Loucy (cell line): ENCODE data around the gene SMG9.

Source experiments
- H2AFZ ChIP-seq: fragments of 200-600 bp; sonication (generic); 2 replicates; pipeline ENCODE4 v1.6.0; 2016; ENCODE audit warnings: antibody characterized with exemption, mild to moderate bottlenecking, low read length, moderate library complexity
- H3F3A ChIP-seq: fragments of 200-600 bp; 2 replicates; pipeline ENCODE4 v1.6.0; 2016; ENCODE audit warnings: antibody characterized with exemption, low read depth, mild to moderate bottlenecking
- H3K27me3 ChIP-seq: fragments of 200-600 bp; sonication (generic); 2 replicates; pipeline ENCODE4 v1.6.1; 2014; ENCODE audit warnings: low read length, mild to moderate bottlenecking; ENCODE audit not compliant: insufficient read depth, poor library complexity, severe bottlenecking
- H3K36me3 ChIP-seq: fragments of 200-600 bp; sonication (generic); 2 replicates; pipeline ENCODE4 v1.6.1; 2016; ENCODE audit warnings: low read length; ENCODE audit not compliant: insufficient read depth
- H3K4me1 ChIP-seq: fragments of 200-600 bp; sonication (generic); 2 replicates; pipeline ENCODE4 v1.5.1; 2014; ENCODE audit warnings: low read length, mild to moderate bottlenecking; ENCODE audit not compliant: insufficient read depth, poor library complexity, severe bottlenecking
- H3K4me2 ChIP-seq: fragments of 200-600 bp; sonication (generic); 2 replicates; pipeline ENCODE4 v1.6.0; 2014; ENCODE audit warnings: antibody characterized with exemption, low read length, low read depth, mild to moderate bottlenecking; ENCODE audit not compliant: poor library complexity, severe bottlenecking
- H3K4me3 ChIP-seq: fragments of 200-600 bp; sonication (generic); 2 replicates; pipeline ENCODE4 v1.5.1; 2014; ENCODE audit warnings: low read length, mild to moderate bottlenecking, mixed read lengths; ENCODE audit not compliant: poor library complexity, severe bottlenecking
- H3K79me2 ChIP-seq: fragments of 200-600 bp; sonication (generic); 2 replicates; pipeline ENCODE4 v1.6.1; 2014; ENCODE audit warnings: low read length; ENCODE audit not compliant: insufficient read depth
- H3K9ac ChIP-seq: fragments of 200-600 bp; sonication (generic); 2 replicates; pipeline ENCODE4 v1.6.0; 2014; ENCODE audit warnings: mild to moderate bottlenecking, low read depth, low read length, moderate library complexity; ENCODE audit not compliant: poor library complexity, severe bottlenecking
- H3K9me2 ChIP-seq: fragments of 200-600 bp; sonication (generic); replicated peaks from 2 replicates; pipeline ENCODE4 v1.6.1; 2016; ENCODE audit warnings: low read depth, low read length, mixed read lengths
- H3K9me3 ChIP-seq: fragments of 200-600 bp; sonication (generic); 2 replicates; pipeline ENCODE4 v1.6.1; 2014; ENCODE audit warnings: mild to moderate bottlenecking, antibody characterized with exemption, low read length, low read depth; ENCODE audit not compliant: insufficient read depth
- H4K20me1 ChIP-seq: fragments of 200-600 bp; sonication (generic); 2 replicates; pipeline ENCODE4 v1.6.0; 2014; ENCODE audit warnings: antibody characterized with exemption, low read length, mild to moderate bottlenecking; ENCODE audit not compliant: insufficient read depth, poor library complexity, severe bottlenecking
- EZH2phosphoT487 ChIP-seq: fragments of 200-600 bp; IDR thresholded peaks from 2 replicates; pipeline ENCODE4 v1.6.1; 2018; ENCODE audit warnings: antibody characterized with exemption, mild to moderate bottlenecking, moderate library complexity, borderline replicate concordance
- TF ChIP-seq, protein P1 (sequence below): fragments of 200-600 bp; sonication (generic); conservative IDR thresholded peaks from 2 replicates; pipeline ENCODE4 v1.5.1; 2014; ENCODE audit warnings: mild to moderate bottlenecking, antibody characterized with exemption, low read length

SMG9 gene

DNA sequence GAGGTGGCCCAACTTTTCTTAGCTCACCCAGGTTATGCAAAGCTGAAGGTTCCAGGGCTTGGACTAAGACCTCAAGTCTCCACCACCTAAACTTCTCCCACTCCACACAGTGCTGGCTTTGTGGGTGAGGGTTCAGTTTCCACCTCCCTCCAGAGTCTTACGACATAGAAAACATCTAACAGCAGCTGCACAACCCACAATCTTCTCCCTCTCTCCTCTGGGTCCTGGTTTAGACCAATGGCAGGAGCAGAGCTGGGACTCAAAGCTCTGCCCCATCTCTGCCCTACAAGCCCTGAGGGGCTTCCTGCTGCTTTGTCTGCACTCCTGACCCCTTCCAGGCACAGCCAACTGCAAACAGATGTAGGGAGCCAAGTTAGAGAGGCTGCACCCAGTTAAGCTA is 22.9 kb downstream of the SMG9 start:
- no peak overlapping the region for H3K4me2 ChIP-seq
- no peaks in the 10 kb centered on the region for H3K79me2 ChIP-seq
- H3K36me3 ChIP-seq = peaks cover 73% of the 10 kb centered on the region; the same call in 1 of the 2 replicates
- H4K20me1 ChIP-seq = no peaks in the 10 kb centered on the region
- no peaks in the 10 kb centered on the region for H3K9me2 ChIP-seq
- no peaks in the 10 kb centered on the region for H3K9me3 ChIP-seq
- H3K4me1 ChIP-seq = no peaks in the 10 kb centered on the region
- H3F3A ChIP-seq = no peaks in the 10 kb centered on the region
- H3K4me3 ChIP-seq = no peak overlapping the region
- H3K27me3 ChIP-seq = no peaks in the 10 kb centered on the region
- H3K9ac ChIP-seq = no peak overlapping the region
- H2AFZ ChIP-seq = no peak overlapping the region
- TF ChIP-seq, protein P1, sequence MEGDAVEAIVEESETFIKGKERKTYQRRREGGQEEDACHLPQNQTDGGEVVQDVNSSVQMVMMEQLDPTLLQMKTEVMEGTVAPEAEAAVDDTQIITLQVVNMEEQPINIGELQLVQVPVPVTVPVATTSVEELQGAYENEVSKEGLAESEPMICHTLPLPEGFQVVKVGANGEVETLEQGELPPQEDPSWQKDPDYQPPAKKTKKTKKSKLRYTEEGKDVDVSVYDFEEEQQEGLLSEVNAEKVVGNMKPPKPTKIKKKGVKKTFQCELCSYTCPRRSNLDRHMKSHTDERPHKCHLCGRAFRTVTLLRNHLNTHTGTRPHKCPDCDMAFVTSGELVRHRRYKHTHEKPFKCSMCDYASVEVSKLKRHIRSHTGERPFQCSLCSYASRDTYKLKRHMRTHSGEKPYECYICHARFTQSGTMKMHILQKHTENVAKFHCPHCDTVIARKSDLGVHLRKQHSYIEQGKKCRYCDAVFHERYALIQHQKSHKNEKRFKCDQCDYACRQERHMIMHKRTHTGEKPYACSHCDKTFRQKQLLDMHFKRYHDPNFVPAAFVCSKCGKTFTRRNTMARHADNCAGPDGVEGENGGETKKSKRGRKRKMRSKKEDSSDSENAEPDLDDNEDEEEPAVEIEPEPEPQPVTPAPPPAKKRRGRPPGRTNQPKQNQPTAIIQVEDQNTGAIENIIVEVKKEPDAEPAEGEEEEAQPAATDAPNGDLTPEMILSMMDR = no peak
- no peak for TF ChIP-seq EZH2phosphoT487

DNA sequence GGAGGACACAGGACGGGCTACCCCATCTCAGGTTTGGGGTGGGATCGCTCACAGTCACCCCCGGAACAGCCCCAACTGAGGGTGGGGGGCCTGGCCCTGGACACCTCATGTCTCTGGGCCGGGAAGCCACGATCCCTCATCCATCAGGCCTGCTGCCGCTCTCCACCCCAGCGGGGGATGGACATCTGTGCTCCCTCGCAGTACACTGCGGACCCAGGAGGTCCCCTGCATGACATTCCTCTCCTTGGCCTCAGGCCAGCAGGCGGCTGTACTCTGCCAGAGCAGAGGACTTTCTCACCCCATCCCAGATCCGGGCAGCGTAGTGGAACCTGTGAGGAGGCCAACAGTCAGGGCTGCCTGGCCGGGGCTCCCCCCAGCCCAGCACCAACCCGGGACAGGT is 23.4 kb downstream of the SMG9 start:
- Histone ChIP-seq H3K9me2 (no peaks in the 10 kb centered on the region), H3K36me3 (peaks cover 68% of the 10 kb centered on the region; the same call in 1 of the 2 replicates)

DNA sequence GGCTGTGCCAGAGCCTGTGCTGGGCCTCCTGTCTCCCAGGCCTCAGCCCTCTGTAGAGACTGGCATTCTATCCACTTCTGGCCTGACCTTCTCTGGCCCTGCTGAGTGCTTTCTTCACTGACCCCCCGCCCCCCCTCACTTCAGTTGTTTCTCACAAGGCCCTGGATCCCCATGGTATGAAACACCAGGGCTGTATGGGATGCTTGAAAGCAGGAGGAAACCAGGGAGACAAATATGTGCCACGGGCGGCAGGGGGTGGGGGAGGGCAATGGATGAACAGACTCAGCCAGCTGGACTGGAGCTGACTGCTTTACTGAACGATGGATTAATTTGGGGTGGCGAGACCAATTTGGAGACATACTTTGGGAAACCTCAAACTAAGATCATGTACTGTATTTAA is 24.8 kb downstream of the SMG9 start:
- H4K20me1 ChIP-seq = no peaks in the 10 kb centered on the region
- no peaks in the 10 kb centered on the region for H3F3A ChIP-seq
- H3K79me2 ChIP-seq = no peaks in the 10 kb centered on the region
- H3K4me3 ChIP-seq = no peak overlapping the region
- H3K9me3 ChIP-seq = no peaks in the 10 kb centered on the region
- no peaks in the 10 kb centered on the region for H3K4me1 ChIP-seq
- TF ChIP-seq, protein P1 = no peak
- no peak for TF ChIP-seq EZH2phosphoT487
- H3K4me2 ChIP-seq = no peak overlapping the region
- H3K27me3 ChIP-seq = no peaks in the 10 kb centered on the region
- peaks cover 59% of the 10 kb centered on the region; the same call in 1 of the 2 replicates for H3K36me3 ChIP-seq
- H2AFZ ChIP-seq = no peak overlapping the region
- H3K9me2 ChIP-seq = no peaks in the 10 kb centered on the region
- H3K9ac ChIP-seq = no peak overlapping the region

More for the DNA sequence above, 23.4 kb downstream of the SMG9 start:
- Histone ChIP-seq H3K4me2 (no peak overlapping the region), H3K9ac (no peak overlapping the region), H3F3A (no peaks in the 10 kb centered on the region), H3K9me3 (no peaks in the 10 kb centered on the region), H2AFZ (no peak overlapping the region), H3K27me3 (no peaks in the 10 kb centered on the region), H4K20me1 (no peaks in the 10 kb centered on the region), H3K4me1 (no peaks in the 10 kb centered on the region), H3K79me2 (no peaks in the 10 kb centered on the region), H3K4me3 (no peak overlapping the region)
- TF ChIP-seq EZH2phosphoT487 = no peak
- TF ChIP-seq, protein P1 = no peak
